GM20431 (cell line): ENCODE measurements around the gene PCDHA11.
"Not testable (repeated sequence)": the region's sequence is repeated elsewhere in the genome, so short reads cannot be mapped to it uniquely, and the experiment has no call there.

Source experiments
- in situ Hi-C: fragments of 300-500 bp; cut with MseI, MboI; formaldehyde crosslinking; loops from one replicate; pipeline ENCODE4 v1.15.0; 2020; ENCODE audit warnings: low sequenced_read_pairs; ENCODE audit not compliant: unreplicated experiment

The PCDHA11 gene

GRCh38 chr5:140849831-140850634 is 18.7 kb upstream of the PCDHA11 start:
- in situ Hi-C loops = not testable (repeated sequence)

GRCh38 chr5:140855772-140856674 is 12.7 kb upstream of the PCDHA11 start, which contains the start of gene PCDHA10:
TSS of gene PCDHA10 (plus strand) at chr5:140855897. CDS start at chr5:140856049, 152 bp downstream.
- in situ Hi-C loops = no loop called here

- in situ Hi-C loops = no loop called here
Measured at GRCh38 chr5:140857177-140857986, 11.4 kb upstream of the PCDHA11 start.

- in situ Hi-C loops = no loop called here
Measured at GRCh38 chr5:140857987-140858240, 10.8 kb upstream of the PCDHA11 start.

- in situ Hi-C loops = no loop called here
Measured at GRCh38 chr5:140862441-140863295, 6.1 kb upstream of the PCDHA11 start.

- in situ Hi-C loops = no loop called here
Measured at GRCh38 chr5:140869555-140869886, 764 bp downstream of the PCDHA11 start.

GRCh38 chr5:140870221-140871201 is 1.8 kb downstream of the PCDHA11 start:
- in situ Hi-C loops = no loop called here

- in situ Hi-C loops = no loop called here
Measured at GRCh38 chr5:140875085-140876065, 6.6 kb downstream of the PCDHA11 start, which contains the start of gene PCDHA12. TSS of gene PCDHA12 (plus strand) at chr5:140875308. CDS start at chr5:140875473, 165 bp downstream.

- in situ Hi-C loops = not testable (repeated sequence)
Measured at GRCh38 chr5:140876541-140877261, 7.9 kb downstream of the PCDHA11 start.

- in situ Hi-C loops = no loop called here
Measured at GRCh38 chr5:140877262-140877581, 8.5 kb downstream of the PCDHA11 start.

- in situ Hi-C loops = no loop called here
Measured at GRCh38 chr5:140881889-140882590, 13.3 kb downstream of the PCDHA11 start, which contains the start of gene PCDHA13. TSS of gene PCDHA13 (plus strand) at chr5:140882124. CDS start at chr5:140882269, 145 bp downstream.

GRCh38 chr5:140882591-140882899 is 13.8 kb downstream of the PCDHA11 start:
- in situ Hi-C loops = no loop called here

GRCh38 chr5:140883373-140883772 is 14.6 kb downstream of the PCDHA11 start:
- in situ Hi-C loops = no loop called here

GRCh38 chr5:140883927-140884697 is 15.4 kb downstream of the PCDHA11 start:
- in situ Hi-C loops = no loop called here

GRCh38 chr5:140916325-140916724 is 47.6 kb downstream of the PCDHA11 start:
- in situ Hi-C loops = no loop called here
